Left cardiac atrium (tissue), 4 donors: ENCODE measurements around the gene GMEB2. TPM values are rescaled to one million over a fixed set of nuclear protein-coding genes. Genes with fewer than 3 reads are reported as not detected.
"Not testable (repeated sequence)": the region's sequence is repeated elsewhere in the genome, so short reads cannot be mapped to it uniquely, and the experiment has no call there.

Experiments
- ATAC-seq, 2 donors: fragments of 200-7000 bp; cut with Tn5 transposase; one replicate each; pipeline ENCODE4 v1.9.1; 2020; ENCODE audit warnings: mild to moderate bottlenecking in 2 of 2, moderate library complexity in 2 of 2
- DNase-seq: peaks from one replicate; pipeline ENCODE4 v3.0.0-alpha.2; 2020
- intact Hi-C, 2 donors: fragments of 100-400 bp; cut with DNase I; formaldehyde crosslinking; loops; one replicate each; pipeline versions ENCODE4 v1.14.1 to v1.15.1; 2022 to 2023
- total RNA-seq, 2 donors: library from RNA; stranded (reverse); fragmentation: NEBNext Ultra II Directional; extraction: Animal tissue kit (Norgen Biotek cat#: 25700); gene quantifications; one replicate each; pipeline ENCODE4 v1.2.1, GENCODE V29; 2021
- donor health status: DM: no; HTN: yes; CAD: no.
- donor health status: DM: no; HTN: yes; CAD: no; lungs with severe emphysema.
- donor health status: DM: yes; HTN: yes; CAD: no.
- donor health status: Dilated cardiomyopathy.

The GMEB2 gene
- total RNA-seq, 2 donors from 2014 or later = 5.7 to 7.9 TPM

DNA sequence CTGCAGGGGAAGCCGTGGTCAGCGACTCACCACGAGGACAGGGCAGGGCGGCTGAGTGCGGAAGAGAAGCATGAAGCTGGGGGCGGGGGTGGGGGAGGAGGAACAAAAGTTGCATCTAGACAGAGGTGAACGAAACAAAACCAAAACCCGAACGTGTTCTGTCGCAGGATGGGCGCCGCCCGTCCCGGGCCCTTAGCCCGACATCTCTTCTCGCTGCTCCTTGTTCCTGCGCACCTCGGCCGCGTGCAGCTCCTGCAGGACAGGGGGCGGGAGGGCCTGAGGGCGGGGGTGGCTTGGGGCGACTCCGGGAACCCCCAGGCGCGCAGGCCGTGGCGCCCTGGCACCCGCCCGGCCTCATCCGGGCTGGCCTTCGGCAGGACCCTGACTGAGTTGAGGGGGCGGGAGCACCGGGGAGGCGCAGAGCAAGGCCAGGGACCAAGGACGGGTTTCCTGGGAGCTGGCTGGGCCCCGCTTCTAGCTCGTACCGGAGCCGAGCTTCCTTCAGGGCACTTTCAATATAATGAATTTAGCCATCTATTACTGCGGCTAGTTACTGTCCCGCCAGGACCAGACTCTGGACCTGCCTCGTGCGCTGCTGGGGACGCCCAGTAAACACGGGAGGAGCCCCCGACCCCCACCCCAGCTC lies 14.4 kb upstream of the GMEB2 start:
- ATAC-seq (peak; percentile 14 to 27), DNase-seq (no peak)
- intact Hi-C loops = no loop called here

DNA sequence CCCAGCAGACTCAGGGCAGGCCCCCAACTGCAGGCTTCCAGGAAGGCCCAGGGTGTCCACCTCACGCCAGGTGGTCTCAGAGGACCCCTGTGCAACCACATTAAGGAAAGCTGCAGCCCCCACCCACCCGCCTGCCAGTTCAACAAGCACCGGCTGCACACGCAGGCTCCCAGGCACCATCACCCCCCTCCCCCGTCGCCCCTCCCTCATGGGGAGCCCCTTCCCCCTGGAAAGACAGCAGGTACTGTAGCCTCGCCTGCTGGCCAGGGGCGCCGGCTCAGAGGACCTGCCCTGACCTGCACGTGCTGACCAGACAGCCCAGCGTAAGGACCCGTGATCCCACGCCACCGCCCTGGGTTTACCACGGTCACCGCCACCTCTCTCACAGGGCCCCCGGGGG lies 13.8 kb upstream of the GMEB2 start:
- intact Hi-C loops, DNase-seq, ATAC-seq: not testable (repeated sequence)

DNA sequence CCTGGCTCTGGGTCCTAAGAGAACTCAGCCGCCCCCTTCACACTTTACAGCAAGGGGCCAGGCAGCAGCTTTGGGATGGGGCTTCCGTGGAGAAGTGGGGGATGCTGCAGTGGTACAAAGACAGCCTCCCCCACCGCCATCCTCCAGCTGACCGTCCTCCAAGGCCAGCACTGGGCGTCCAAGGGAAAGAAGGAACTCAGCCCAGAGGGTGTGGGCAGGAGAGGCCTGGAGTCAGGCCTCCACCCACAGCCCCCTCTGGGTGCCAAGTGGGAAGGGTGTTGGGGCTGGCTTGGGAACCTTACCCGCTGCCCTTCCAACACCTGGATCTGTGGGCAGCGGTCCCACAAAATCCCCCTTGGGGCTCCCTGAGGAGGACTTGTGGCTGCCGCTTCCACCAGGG lies 13.2 kb upstream of the GMEB2 start:
- ATAC-seq = no peak
- DNase-seq = no peak
- intact Hi-C loops = no loop called here

DNA sequence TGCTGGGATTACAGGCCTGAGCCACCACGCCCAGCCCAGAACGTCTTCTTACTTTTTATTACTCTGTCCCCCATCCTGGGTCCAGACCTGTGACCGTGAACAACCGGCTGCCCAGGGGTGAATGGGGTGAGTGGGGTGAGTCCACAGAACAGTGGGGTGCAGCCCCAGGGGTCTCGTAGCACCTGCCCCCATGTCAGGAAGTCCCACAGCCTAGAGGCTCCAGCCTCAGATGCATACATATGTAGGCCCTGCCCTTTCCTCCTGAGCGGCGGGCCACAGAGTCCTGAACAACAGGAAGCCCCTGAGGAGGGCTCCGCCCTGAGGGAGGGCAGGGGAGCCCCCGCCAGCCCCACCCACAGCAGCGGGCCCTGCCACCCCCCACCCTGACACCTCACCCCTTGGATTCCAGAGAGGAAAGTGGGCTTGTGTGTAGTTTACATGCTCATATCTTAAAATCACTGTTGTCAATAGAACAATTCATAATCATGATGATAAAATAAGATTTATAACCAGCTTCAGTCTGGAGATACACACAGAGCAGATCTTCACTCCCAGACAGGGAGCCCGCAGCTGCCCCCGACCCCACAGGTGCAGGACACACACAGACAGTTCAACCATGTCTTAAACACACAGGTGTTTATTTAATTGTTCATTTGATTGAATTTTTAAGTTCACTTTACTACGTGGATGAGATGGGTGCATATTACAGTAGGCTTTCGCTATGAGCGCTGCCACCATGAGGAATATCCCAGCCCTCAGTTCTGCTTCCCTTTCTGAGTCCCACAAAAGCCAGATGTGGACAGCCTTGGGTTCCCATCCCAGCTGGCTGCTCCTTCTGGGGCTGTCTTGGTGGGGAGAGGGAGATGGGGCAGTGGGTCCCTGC lies 12.4 kb upstream of the GMEB2 start:
- intact Hi-C loops = no loop called here
- ATAC-seq (peak; percentile 12 to 18), DNase-seq (peak; percentile 65)

DNA sequence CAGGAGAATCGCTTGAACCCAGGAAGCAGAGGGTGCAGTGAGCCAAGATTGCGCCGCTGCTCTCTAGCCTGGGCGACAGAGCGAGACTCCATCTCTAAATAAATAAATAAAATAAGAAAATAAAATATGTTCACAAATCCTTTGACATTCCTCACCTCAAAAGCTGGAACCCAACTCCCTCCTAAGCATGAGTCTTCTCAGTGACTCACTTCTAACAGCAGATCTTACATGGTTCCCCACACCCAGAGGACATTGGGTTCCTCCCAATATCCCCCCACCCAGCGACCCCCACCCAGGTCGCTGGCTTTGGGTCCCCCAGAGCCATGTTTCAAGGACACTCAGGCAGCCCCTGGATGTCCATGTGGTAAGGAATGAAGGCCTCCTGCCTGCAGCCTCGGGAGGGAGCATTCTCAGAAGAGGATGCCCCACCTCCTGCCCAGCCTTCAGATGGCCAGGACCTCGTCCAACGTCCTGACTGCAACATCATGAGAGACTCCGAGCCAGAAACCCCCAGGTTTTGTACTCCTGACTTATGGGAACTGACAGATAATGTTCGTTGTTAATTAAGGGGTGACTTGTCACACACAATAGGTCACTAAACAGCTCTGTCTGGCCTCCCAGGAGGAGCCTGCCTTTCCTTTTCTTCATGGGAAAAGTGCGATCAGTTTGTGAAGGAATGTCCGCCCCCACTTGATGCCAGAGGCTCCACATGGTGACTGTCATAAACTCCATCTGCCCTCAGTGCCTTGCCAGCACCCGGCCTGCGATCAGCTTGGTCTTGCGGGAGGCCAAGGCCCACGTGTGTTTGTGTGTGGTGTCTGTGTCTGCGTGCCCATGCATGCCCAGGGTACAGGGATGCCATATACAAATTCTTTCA lies 10.1 kb upstream of the GMEB2 start:
- ATAC-seq (no peak), DNase-seq (no peak)
- intact Hi-C loops = no loop called here

DNA sequence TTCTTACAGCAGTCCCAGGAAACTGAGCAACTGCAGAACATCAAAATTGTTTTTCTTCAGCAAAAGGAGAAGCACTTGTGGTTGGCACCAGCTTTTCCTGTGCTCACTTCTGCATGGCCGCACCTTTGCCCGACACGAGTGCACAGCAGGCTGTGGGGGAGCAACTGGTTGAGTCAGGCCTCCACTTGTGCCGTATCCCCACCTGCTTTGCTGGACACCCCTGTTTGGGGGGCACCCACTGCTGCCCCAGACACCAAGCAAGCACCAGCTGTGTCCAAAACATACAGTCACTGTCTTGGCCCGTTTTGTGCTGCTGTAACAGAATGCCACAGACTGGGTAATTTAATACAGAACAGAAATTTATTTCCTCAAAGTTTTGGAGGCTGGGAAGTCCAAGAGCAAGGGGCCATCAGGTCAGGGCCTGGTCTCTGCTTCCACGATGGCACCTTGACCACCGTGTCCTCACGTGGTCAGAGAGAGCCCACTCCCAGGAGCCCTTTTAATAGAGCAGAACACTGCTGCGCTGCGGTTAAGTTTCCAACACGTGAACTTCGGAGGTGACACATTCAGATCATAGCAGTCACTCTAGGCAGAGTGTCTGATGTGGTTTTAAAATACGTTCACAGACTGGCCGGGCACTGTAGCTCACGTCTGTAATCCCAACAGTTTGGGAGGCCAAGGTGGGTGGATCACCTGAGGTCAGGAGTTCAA lies 8.7 kb upstream of the GMEB2 start:
- intact Hi-C loops = no loop called here
- no peak for DNase-seq
- peak; percentile 15 to 62 for ATAC-seq

DNA sequence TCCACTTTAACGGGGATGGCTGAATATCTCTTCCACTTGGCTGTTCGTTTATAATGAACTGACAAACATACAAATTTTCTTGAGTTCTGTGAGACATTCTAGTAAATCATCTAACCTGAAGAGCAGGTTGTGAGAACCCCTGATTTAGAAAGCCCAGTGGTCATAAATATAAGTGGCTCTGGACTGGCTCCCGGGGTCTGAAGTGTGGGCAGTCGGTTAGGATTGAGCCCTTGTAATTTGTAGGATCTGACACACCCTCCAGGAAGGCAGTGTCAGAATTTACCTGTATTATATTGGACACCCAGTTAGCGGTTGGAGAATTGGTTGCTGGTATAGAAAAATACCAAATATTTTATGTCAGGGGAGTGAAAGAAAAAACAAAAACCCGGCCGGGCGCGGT lies 6.8 kb upstream of the GMEB2 start:
- intact Hi-C loops = no loop called here
- DNase-seq = no peak
- no peak for ATAC-seq

DNA sequence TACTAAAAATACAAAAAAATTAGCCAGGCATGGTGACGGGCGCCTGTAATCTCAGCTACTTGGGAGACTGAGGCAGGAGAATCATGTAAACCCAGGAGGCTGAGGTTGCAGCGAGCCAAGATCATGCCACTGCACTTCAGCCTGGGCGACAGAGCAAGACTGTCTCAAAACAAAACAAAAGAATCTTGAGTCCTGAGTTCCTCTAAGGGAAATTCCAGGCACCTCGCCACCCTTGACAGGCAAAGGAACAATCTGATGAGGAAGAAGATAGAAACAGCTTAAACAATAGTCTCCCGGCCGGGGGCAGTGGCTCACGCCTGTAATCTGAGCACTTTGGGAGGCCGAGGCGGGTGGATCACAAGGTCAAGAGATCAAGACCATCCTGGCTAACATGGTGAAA lies 4.5 kb upstream of the GMEB2 start:
- ATAC-seq, intact Hi-C loops: not testable (repeated sequence)
- peak; percentile 56 for DNase-seq

DNA sequence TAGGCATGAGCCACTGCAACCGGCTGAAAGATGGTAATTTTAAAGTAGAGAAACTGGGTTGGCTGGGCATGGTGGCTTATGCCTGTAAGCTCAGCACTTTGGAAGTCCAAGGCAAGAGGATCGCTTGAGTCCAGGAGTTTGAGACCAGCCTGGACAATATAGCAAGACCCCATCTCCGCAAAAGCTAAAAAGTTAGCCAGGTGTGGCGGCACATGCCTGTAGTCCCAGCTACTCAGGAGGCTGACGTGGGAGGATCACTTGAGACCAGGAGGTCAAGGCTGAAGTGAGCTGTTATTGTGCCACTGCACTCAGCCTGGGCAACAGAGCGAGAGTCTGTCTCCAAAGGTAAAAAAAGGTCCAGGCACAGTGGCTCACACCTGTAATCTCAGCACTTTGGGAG lies 4.1 kb upstream of the GMEB2 start:
- intact Hi-C loops, DNase-seq, ATAC-seq: not testable (repeated sequence)

DNA sequence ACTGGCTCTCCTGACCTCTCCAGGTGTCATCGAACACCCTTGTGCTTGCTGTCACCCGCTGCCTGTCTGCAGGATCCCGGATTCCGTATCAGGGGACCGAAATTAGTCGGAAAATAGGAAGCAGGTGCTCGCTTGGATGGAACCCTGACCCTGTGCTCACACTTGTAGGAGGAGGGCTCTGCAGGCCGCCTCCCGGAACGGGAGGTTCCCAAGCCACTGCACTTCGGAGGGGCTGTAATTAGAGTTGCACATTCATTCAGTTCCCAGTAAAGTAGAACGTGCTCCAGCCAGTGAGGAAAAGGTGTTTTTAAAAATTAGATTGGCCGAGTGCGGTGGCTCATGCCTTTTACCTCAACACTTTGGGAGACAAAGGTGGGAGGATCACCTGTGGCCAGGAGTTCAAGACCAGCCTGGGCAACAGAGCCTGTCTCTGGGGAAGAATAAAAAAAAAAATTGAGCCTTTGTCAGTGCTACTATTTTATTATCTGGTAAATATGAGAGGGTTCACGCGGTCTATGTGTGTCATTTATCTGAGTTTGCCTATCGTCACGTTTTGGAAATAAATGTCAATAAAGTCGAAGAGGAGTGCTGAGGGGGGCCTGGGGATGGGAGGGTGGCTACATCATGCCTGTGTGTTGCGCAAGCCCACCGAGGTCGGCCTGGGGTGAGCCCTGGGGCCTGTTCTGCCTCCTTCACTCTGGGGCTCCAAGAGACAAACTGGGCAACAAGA lies 1.5 kb upstream of the GMEB2 start:
- intact Hi-C loops = no loop called here
- DNase-seq = peak; percentile 69
- peak; percentile 48 to 64 for ATAC-seq

DNA sequence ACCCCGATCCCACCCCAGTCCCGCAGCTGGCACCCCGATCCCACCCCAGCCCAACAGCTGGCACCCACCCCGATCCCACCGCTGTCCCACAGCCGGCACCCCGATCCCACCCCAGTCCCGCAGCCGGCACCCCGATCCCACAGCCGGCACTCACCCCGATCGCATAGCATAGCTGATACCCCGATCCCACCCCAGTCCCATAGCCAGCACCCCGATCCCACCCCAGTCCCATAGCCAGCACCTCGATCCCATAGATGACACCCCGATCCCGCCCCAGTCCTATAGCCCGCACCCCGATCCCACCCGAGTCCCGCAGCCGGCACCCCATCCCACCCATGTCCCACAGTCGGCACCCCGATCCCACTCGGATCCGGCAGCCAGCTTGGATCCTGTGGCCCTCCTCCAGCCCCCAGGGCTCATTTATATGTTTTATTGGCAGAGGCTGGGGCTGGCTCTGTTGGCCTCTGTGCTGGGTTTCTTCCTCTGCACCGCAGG lies 897 bp upstream of the GMEB2 start:
- intact Hi-C loops = no loop called here
- DNase-seq (no peak), ATAC-seq (peak; percentile 3 to 16)

DNA sequence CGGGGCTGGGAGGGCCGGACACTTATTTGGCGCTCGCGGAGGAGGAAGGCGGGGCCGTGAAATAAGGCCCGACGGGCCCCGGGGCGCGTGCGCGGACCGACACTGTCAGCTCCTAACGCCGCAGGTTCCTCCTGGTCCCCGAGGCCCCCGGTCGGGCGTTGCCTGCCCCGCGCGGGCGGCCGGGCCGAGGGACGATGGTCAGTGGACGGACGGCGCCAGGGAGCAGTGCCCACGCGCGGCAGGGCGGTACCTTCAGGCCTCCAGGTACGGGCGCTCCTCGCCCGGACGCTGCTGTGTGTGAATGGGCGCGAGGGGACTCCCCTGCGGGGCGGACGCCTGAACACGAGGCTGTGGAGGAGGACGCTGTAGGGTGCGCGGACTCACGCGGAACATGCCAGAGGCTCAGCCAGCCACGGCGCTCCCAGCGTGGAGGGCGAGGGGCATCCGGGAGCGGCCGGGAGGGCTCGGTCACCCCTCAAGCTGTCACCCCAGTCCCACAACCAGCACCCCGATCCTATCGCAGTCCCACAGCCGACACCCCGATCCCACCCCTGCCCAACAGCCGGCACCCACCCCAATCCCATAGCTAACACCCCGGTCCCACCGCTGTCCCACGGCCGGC lies 339 bp upstream of the GMEB2 start:
- peak; percentile 92 for ATAC-seq
- peak; percentile 95 for DNase-seq
- intact Hi-C loops = no loop called here

DNA sequence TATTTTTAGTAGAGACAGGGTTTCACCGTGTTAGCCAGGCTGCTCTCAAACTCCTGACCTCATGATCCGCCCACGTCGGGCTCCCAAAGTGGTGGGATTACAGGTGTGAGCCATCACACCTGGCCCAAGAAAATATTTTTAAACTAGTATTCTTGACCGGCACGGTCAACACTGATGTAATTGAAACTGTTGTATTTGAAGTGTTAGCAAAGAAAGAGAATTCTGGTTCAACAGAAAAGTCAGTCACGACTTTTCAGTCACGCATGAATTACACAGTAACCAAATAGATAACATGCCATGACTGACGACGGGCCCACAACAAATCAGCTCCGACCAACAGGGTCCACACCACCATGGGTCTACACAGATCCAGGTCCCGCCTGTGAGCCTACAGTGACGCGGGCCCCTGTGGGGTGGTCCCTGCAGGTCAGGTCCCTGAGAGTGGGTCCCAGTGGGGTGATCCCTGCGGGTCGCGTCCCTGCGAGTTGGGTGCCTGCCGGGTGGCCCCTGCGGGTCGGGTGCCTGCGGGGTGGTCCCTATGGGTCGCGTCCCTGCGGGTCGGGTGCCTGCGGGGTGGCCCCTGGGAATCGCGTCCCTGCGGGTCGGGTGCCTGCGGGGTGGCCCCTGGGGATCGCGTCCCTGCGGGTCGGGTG lies 1.0 kb downstream of the GMEB2 start:
- intact Hi-C loops = no loop called here
- DNase-seq (no peak), ATAC-seq (no peak)

DNA sequence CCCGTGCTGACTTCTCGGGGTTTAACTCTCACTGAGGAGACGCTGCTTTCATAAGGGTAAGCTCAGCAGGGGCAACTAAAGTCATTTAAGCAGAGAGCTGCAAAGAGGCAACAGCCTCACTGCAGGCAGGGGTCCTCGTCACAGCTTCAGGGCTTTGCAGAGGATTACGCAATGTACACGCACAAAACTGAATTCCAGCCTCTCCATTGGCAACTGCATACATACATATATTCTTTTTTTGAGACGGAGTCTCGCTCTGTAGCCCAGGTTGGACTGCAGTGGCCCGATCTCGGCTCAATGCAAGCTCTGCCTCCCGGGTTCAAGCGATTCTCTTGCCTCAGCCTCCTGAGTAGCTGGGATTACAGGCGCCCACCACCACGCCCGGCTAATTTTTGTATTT lies 2.4 kb downstream of the GMEB2 start:
- ATAC-seq = no peak
- intact Hi-C loops = no loop called here
- DNase-seq = no peak

DNA sequence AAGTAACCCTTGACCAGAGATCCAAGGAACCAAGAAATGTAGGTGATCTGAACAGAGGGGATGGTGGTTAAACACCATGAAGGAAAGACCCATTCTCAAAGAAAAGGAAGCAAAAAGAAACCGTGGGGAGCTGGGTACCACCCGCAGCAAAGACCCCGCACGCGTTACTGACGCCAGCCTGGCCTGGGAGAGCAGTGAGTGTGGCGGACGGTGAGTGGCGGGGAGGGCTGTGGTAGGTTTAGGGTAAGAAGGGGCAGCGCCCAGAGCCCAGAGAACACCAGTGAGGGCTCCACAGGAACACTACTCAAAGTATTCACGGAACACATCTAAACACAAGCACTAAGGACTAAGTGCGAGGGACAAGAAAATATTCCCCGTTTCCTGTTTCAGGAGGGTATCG lies 4.2 kb downstream of the GMEB2 start:
- DNase-seq (no peak), ATAC-seq (no peak)
- intact Hi-C loops = no loop called here

DNA sequence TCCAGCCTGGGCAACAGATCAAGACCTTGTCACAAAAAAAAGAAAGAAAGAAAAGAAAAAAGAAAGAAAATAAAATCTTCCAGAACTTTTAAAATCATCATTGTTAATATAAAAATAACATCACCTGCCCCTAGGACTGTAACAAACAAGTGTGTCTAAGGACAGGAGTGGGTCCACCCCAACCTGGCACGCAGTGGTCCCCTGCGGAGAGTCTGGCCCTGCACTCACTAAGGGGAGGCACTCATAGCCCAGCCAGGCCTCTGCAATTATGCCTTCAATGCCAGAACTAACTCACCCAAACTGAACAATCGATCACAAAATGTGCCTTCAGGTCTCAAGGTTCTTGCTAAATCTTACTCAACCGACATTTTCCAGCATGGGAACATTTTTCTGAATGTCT lies 4.8 kb downstream of the GMEB2 start:
- DNase-seq (no peak), ATAC-seq (no peak)
- intact Hi-C loops = no loop called here

DNA sequence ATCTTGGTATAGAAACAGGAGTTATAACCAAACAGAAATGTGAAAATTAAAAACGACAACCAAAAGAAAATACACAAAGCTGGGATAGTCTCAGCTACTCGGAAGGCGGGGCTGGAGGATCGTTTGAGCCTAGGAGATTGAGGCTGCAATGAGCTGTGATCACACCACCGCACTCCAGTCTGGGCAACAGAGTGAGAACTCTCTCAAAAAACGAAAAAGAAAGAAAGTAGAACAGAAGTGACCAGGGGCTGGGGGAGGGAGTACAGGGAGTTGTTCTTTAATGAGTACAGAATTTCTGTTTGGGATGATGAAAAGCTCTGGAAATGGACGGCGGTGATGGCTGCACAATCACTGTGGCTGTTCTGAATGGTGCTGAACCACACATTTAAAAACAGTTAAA lies 5.9 kb downstream of the GMEB2 start:
- DNase-seq (no peak), ATAC-seq (no peak)
- intact Hi-C loops = no loop called here
